ENCODE data around the gene PACRG. TPM values are rescaled to one million over a fixed set of nuclear protein-coding genes. Genes with fewer than 3 reads are reported as not detected.
A peak's percentile ranks its signal among the peaks of the same experiment; 100 is the strongest.

The PACRG gene
- total and polyA plus RNA-seq, 2 donors from 2014 or later = 7.4 to 20.0 TPM

DNA sequence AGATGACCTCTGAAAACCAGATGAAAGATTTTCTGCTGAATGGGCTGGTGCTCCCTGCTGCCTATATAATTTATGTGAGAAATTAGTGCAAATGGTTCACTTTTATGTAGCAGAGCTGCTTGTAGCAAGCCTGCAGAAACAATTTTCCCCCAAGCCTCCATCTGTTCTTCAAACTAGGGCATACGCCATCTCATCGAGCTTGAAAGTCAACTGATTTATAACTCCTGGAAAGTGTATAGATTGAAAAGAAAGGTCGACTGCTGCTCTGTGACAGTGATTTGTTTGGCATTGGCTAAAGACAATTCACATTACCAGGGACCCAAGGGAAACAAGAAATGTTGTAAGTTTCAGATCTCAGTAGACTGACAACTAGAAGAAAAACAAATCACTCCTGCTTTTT, 93.3 kb downstream of the PACRG start:
- Histone ChIP-seq H3K27ac (ENCODE audit: low read depth in 2 of 2, low read length in 2 of 2) (no peak overlapping the region), H3K9ac (ENCODE audit: low read length in 3 of 3) (no peak overlapping the region), H3K9me3 (ENCODE audit: control insufficient read depth in 2 of 3, insufficient read depth in 1 of 3, low read length in 3 of 3) (no peaks in the 10 kb centered on the region), H3K36me3 (ENCODE audit: control insufficient read depth in 2 of 3, insufficient read depth in 3 of 3, low read length in 3 of 3) (no peaks in the 10 kb centered on the region), H3K4me1 (ENCODE audit: control insufficient read depth in 2 of 3, insufficient read depth in 2 of 3, low read depth in 1 of 3, low read length in 3 of 3) (no peaks in the 10 kb centered on the region), H3K4me3 (ENCODE audit: low read length in 3 of 3) (no peak overlapping the region), H3K27me3 (ENCODE audit: control insufficient read depth, insufficient read depth, low read length) (no peaks in the 10 kb centered on the region)
- DNase-seq (peak in 2 of 5 donors; percentile 6 to 8), FAIRE-seq (no peak)
- TF ChIP-seq, protein P1, sequence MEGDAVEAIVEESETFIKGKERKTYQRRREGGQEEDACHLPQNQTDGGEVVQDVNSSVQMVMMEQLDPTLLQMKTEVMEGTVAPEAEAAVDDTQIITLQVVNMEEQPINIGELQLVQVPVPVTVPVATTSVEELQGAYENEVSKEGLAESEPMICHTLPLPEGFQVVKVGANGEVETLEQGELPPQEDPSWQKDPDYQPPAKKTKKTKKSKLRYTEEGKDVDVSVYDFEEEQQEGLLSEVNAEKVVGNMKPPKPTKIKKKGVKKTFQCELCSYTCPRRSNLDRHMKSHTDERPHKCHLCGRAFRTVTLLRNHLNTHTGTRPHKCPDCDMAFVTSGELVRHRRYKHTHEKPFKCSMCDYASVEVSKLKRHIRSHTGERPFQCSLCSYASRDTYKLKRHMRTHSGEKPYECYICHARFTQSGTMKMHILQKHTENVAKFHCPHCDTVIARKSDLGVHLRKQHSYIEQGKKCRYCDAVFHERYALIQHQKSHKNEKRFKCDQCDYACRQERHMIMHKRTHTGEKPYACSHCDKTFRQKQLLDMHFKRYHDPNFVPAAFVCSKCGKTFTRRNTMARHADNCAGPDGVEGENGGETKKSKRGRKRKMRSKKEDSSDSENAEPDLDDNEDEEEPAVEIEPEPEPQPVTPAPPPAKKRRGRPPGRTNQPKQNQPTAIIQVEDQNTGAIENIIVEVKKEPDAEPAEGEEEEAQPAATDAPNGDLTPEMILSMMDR (IDR thresholded peaks at IDR 0.05; ENCODE audit: borderline replicate concordance, extremely low read depth, insufficient read depth) = no peak
- intact Hi-C loops (cut with DNase I) = no loop called here

DNA sequence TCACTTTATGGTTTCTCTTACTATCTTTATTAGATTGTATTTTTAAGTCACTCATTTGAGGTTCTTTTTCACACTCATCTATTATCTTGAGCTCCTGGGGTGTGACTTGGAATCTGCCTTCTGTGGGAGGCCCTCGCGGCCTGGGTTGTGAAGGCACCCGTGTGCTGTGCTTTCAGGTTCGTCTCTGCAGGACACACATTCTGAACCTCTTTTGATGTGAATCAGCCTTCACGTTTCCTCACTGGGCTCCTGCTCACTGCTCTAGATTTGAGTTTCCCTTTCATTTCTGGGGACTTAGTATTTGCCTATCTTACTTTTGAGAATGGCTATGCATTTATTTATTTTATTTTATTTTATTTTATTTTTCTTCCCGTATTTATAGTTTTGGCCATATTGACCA, 97.8 kb downstream of the PACRG start:
- H3K9me3 ChIP-seq (ENCODE audit: control insufficient read depth in 2 of 3, insufficient read depth in 1 of 3, low read length in 3 of 3) = no peaks in the 10 kb centered on the region
- intact Hi-C loops (cut with DNase I) = no loop called here
- H3K4me1 ChIP-seq (ENCODE audit: control insufficient read depth in 2 of 3, insufficient read depth in 2 of 3, low read depth in 1 of 3, low read length in 3 of 3) = no peaks in the 10 kb centered on the region
- H3K36me3 ChIP-seq (ENCODE audit: control insufficient read depth in 2 of 3, insufficient read depth in 3 of 3, low read length in 3 of 3) = no peaks in the 10 kb centered on the region
- no peak for DNase-seq
- no peak overlapping the region for H3K4me3 ChIP-seq (ENCODE audit: low read length in 3 of 3)
- TF ChIP-seq, protein P1 (IDR thresholded peaks at IDR 0.05; ENCODE audit: borderline replicate concordance, extremely low read depth, insufficient read depth) = no peak
- no peak overlapping the region for H3K27ac ChIP-seq (ENCODE audit: low read depth in 2 of 2, low read length in 2 of 2)
- no peaks in the 10 kb centered on the region for H3K27me3 ChIP-seq (ENCODE audit: control insufficient read depth, insufficient read depth, low read length)
- no peak for FAIRE-seq
- no peak overlapping the region for H3K9ac ChIP-seq (ENCODE audit: low read length in 3 of 3)

DNA sequence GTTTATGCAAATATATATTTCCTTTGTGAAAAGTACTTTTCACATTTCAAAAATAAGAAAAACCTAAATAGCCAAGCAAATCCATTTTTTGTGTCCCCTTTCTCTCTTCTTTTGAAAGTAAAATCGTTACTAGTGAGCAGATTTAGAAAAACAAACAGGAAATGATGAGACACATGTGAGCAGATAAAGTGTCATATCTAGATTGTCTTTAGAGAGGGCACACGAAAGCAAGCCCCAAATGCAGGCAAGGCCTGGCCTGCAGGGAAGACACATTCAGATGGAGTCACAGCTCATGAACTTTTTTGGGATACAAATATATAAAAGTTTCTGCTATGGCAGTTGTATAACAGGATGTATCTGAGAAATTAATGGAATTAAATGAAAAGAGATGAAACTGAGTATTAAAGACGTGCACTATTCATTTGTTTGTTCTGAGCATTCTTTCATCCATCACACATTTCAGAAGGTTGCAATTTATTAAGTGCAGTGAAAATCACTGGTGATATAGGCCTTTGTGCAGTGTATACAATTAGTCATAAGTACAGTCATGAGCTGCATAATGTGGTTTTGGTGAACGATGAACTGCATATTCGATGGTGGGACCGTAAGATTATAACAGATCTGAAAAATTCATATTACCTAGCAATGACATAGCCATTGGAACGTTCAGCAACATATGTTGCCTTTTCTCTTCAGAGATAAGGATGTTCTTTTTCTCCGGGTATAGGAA, 101.4 kb downstream of the PACRG start:
- no peaks in the 10 kb centered on the region for H3K36me3 ChIP-seq (ENCODE audit: control insufficient read depth in 2 of 3, insufficient read depth in 3 of 3, low read length in 3 of 3)
- intact Hi-C loops (cut with DNase I) = no loop called here
- TF ChIP-seq, protein P1 (IDR thresholded peaks at IDR 0.05; ENCODE audit: borderline replicate concordance, extremely low read depth, insufficient read depth) = no peak
- no peak overlapping the region for H3K27ac ChIP-seq (ENCODE audit: low read depth in 2 of 2, low read length in 2 of 2)
- no peak for DNase-seq
- no peak overlapping the region for H3K9ac ChIP-seq (ENCODE audit: low read length in 3 of 3)
- FAIRE-seq = no peak
- H3K4me3 ChIP-seq (ENCODE audit: low read length in 3 of 3) = no peak overlapping the region
- H3K4me1 ChIP-seq (ENCODE audit: control insufficient read depth in 2 of 3, insufficient read depth in 2 of 3, low read depth in 1 of 3, low read length in 3 of 3) = no peaks in the 10 kb centered on the region
- H3K9me3 ChIP-seq (ENCODE audit: control insufficient read depth in 2 of 3, insufficient read depth in 1 of 3, low read length in 3 of 3) = no peaks in the 10 kb centered on the region
- no peaks in the 10 kb centered on the region for H3K27me3 ChIP-seq (ENCODE audit: control insufficient read depth, insufficient read depth, low read length)

DNA sequence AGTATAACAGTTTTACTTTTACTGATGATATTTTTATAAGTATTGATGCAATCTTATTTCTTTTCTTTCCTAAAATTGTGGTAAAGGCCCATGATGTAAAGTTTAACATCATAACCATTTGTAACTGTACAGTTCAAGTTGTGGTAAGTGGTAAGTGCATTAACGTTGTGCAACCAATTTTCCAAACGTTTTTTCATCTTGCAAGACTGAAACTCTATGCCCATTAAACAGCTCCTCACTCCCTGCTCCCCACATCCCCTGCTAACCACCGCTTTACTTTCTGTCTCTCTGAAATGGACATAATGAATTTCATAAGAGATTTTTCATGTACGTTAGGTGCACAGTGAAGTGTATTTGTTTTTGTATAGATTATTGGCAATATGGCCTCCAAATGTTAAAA, 106.0 kb downstream of the PACRG start:
- Histone ChIP-seq H3K4me3 (ENCODE audit: low read length in 3 of 3) (no peak overlapping the region), H3K9ac (ENCODE audit: low read length in 3 of 3) (no peak overlapping the region), H3K27me3 (ENCODE audit: control insufficient read depth, insufficient read depth, low read length) (no peaks in the 10 kb centered on the region), H3K27ac (ENCODE audit: low read depth in 2 of 2, low read length in 2 of 2) (no peak overlapping the region), H3K4me1 (ENCODE audit: control insufficient read depth in 2 of 3, insufficient read depth in 2 of 3, low read depth in 1 of 3, low read length in 3 of 3) (no peaks in the 10 kb centered on the region), H3K36me3 (ENCODE audit: control insufficient read depth in 2 of 3, insufficient read depth in 3 of 3, low read length in 3 of 3) (no peaks in the 10 kb centered on the region), H3K9me3 (ENCODE audit: control insufficient read depth in 2 of 3, insufficient read depth in 1 of 3, low read length in 3 of 3) (no peaks in the 10 kb centered on the region)
- DNase-seq (no peak), FAIRE-seq (no peak)
- TF ChIP-seq, protein P1 (IDR thresholded peaks at IDR 0.05; ENCODE audit: borderline replicate concordance, extremely low read depth, insufficient read depth) = no peak
- intact Hi-C loops (cut with DNase I) = no loop called here

Measured in kidney (tissue), 14 donors.